Dedifferentiated amniotic fluid mesenchymal stem cell (primary cell): ENCODE data around the gene LKAAEAR1.

ENCODE experiments used
- DNase-seq: peaks from one replicate; pipeline ENCODE4 v3.0.0-alpha.2; 2016; ENCODE audit errors: extremely low spot score

The LKAAEAR1 gene

DNA sequence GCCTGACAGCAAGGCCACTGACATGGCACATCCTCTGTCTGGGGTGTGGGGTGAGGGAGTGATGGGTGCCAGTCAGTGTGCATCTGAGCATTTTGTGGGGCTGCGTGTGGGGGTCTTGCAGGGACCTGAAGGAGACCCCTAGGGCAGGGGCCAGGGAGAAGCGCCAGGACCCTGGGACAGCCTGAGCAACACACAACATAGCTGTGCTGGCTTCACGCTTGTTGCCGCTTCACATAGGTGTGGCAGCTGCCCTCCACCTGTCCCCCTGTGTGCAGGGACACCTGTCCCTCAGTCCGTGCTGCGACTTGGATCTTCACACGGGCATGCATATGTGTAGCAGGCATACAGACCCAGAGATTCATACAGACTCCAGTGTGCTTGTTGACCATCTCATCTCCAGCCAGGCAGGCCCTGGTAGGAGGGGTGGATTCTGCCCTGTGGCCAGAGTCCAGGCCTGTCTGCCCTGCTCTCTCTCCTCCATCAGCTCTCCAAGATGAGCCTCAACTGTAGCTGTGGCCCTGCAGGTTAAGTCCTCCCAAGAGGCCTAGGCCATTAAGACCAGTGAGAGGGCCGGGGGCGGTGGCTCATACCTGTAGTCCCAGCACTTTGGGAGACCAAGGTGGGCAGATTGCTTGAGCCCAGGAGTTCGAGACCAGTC is 26.3 kb upstream of the LKAAEAR1 start:
- DNase-seq, result no peak

DNA sequence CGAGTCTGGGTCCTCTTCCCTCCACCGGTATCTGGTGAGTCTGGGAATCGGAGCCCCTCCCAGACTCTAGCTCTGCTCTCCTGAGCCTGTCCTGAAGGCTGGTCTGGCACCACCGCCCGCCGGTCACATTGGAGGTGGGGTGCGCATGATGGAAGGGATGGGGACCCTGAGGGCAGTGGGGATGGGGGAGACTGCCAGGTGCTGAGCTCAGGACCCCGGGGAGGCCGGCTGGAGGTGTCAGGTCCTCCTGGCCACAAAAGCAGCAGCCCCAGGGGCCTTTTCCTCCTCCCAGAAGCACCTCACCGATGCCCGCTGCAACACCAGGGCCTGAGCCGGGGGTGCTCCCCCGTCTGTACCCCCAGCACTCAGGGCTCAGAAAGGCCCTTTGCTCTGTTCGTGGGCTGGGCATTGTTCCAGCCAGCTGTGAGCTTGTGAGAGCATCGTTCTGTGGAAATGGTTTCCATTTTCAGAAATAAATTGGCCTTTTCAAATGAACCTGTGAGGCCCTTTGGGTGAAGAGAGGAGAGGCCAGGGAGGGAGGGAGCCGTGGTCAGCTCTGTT is 25.7 kb upstream of the LKAAEAR1 start:
- DNase-seq, result no peak

DNA sequence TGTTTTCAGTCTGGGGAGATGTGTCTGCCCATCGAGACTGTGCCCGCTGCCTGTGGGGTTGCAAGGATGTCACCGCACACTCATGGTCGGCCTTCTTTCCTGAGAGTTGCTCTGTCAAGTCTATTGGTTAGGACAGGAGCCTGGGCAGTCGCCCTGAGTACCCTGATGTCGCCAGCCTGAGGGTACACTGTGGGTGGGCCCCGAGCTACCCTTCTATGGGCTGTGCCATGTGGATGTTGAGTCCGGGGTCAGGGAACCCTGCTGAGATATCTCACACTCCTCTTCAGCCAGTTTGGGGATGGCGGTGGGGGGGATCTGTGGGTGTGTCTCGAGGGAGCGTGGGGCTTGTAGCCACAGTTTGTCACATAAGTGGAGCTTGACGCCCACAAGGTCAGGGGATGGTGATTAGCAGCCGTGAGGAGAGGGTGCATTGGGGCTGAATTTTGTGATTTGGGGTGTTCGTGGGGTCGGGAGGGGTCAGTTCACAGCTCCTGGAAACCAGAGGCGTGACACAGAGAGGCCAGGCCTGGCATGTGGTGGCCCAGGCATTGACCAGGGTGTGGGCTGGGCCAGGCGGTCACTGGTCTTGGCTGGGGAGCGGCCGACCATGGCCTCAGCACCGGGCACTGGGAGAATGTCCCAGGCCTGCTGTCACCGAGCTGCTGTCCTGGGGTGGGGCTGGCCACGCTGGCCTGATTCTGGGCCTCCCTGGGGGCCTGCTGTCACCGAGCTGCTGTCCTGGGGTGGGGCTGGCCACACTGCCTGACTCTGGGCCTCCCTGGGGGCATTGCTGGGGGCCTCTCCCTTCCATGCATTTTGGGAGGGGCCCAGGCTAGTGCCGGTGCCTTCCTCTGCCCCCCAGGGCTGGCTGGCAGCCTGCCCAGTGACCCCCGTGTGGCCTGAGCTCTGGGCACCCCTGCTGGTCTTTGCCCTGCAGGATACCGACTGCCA is 24.8 kb upstream of the LKAAEAR1 start:
- DNase-seq, result no peak

DNA sequence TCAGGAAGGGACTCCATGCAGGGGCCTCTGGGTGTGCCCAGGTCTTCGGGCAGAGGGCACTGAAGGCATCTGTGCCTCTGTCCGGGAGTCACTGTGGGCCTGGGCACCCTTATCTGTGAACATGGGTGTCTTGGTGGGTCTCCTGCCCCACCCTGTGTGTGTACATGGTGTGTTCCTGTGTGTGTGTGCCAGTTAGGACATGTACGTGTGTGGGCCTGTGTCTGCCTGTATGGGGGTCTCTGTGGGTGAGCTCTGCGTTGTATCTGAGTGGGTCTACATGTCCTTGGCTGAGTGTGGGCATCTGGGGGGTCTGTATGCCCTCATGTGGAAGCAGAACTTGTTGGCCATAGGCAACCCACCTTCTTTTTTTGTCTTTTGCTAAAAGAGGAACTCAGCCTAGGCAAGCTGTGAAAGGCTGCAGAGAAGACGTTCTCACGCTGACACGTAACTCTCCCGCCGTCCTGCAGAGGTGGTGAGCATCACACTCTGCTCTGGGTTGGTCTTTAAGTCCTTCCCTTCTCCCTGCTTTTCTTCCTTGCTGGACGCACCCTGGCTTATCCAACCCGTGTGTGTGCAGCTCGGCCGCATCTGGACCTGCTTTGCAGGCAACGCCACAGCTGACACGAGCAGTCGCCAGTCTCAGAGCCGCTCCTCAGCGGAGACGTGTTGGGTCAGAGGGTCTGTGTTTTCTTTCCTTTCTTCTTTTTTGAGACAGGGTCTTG is 23.7 kb upstream of the LKAAEAR1 start:
- DNase-seq, result no peak

DNA sequence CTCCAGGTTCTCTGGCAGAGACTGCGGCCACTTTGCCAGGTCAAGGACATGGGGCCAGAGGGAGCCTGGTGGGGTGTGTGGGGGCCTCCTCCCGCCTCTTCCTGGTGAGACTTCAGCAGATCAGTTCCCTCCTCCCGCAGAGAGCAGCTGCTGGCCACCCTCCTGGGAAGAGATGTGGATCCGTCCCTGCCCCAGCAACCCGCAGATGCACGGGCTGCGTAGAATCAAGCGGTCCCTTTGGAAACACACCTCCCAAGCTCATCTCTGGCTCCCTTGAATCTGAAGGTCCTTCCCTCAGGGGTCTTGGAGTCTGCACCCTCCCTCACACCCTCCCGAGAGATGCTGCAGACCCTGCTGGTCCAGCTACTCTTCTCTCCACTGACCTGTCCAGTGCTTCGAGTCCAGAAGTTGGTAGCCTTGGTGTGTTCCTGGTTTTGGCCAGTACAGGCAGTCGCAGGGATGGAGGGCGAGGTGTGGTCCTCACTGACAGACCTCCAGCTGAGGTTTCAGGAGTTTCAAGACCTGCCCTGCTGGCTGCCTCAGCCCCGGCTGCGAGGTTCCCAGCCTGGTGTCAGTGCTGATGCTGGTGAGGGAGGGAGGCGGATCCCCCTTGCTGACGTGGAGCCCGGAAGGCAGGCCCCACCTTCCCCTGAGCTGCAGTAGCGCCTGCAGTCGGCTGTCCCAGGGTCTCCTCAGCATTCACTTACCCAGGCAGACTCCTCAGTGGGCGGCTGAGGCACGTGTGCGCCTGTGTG is 23.0 kb upstream of the LKAAEAR1 start, which contains the start of gene NPBWR2:
Gene NPBWR2, minus strand, starts transcription at position 585 of the 755 bp plus-strand sequence. CDS start 734 bp downstream, outside the sequence.
- no peak for DNase-seq

DNA sequence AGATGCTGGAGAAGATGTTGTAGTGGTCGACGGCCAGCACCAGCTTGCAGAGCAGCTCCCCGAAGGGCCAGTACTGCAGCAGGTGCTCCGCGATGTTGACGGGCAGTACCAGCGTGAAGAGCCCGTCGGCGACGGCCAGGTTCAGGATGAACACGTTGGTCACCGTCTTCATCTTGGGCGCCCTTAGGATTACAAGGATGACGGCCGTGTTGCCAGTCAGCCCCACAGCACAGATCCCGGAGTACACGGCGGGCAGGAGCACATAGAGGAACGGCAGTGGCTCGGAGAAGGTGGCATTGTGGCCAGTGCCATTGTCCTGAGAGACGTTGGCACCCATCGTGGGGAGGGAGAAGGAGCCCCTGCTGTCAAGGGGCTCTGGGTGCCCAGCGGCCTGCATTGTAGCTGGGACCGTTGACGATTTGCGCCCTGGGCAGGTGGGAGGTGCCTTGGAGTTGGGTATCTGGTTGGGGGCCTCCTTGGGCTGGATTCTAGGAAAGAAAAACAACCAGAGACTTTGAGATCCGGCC is 22.3 kb upstream of the LKAAEAR1 start:
- DNase-seq, result no peak

DNA sequence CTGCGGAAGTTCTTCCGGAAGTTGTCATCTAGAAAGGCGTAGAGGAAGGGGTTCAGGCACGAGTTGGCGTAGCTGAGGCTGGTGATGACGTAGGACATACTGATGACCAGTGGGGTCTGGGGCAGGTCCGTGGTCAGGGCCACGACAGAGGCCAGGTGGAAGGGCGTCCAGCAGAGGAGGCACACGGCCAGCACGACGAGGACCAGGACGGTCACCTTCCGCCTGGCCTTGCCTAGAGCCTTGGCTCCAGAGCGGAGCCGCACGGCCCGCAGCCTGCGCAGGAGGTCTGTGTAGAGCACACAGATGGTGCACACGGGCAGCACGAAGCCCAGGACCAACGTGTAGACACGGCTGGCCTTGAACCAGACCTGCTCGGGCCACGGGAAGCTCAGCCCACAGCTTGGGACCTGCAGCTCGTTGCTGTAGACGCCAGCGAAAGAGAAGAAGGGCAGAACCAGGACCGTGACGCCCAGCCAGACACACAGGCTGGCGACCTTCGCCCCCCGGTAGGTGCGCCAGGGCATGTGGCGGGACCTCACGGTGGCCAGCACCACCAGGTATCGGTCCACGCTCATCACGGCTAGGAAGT is 21.7 kb upstream of the LKAAEAR1 start:
- DNase-seq, result no peak

DNA sequence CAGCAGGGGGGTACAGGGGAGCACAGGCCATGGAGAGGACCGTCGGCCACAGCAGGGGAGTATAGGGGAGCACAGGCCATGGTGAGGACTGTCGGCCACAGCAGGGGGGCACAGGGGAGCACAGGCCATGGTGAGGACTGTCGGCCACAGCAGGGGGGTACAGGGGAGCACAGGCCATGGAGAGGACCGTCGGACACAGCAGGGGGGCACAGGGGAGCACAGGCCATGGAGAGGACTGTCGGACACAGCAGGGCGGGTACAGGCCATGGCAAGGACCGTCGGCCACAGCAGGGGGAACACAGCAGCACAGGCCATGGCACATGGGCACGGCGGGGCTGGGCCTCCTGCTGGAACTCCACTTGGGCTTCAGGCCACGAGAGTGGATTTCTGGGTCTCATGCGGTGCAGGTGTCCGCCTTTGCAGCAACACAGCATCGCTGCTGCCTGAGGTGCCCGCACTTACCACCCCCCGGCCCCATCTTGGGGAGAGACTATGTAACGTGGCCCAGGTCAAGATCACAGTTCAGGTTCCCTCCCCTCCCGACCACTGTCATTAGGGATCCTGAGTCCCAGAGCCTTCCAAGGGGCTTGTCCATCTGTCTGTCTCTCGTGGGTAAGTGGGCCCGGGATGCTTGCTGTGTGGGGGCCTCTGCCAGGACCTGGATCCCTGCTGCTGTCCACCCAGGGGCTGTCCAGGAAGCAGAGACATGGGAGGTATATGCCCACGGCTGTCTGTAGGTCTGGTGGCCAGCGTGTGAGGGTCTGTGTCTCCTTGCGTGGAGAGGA is 20.7 kb upstream of the LKAAEAR1 start:
- no peak for DNase-seq

DNA sequence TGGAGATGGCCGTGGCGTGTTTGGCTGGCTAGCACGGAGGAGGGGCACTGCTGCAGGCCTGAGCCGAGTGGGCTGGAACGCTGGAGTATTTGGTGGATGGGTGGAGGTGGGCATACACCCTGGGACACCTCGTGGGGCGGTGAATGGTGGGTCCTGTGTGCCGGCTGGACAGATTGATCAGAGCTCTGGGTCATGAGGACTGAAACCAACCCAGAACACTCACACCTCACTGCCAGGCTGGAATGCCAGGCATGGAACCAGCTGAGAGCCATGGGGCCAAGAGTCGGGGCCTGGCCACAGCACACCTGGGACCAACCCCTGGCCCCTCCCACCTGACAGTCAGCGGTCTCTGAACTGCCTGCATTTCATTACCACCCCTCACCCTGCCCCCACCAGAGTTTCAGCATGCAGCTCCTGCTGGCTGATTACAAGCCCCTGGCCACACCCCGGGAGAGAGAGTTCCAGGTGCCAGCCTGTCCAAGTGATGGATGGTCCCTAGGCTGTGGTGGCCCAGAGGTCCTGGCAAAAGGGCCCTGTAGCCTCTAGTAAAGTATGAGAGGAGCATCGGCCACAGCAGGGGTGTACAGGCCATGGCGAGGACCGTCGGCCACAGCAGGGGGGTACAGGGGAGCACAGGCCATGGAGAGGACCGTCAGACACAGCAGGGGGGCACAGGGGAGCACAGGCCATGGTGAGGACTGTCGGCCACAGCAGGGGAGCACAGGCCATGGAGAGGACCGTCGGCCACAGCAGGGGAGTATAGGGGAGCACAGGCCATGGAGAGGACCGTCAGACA is 19.9 kb upstream of the LKAAEAR1 start:
- DNase-seq, result no peak

DNA sequence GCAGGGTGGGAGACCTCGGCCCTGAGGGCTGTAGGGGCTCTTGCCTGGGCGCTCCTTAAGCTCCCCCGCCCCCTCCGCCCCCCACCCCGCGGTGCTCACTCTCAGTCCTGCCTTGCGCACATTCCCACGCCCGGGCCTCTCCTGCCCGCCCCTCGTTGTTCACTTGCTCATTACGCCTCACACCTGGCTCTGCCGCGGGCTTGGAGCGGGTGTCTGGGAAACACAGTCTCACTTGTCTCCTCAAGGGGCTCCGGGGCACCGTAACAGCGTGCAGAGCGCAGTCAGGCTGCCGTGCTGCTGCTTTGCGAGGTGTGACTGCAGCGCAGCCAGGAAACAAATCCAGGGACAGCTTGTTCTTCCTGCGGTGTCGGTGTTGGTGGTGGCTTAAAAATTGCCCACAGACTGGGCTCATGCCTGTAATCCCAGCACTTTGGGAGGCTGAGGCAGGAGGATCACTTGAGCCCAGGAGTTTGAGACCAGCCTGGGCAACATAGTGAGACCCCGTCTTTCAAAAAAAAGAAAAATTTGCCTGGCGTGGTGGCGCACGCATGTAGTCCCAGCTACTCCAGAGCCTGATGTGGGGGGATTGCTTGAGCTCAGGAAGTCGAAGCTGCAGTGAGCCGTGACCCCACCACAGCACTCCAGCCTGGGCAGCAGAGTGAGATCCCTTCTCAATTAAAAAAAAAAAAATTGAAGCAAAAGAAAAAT is 18.6 kb upstream of the LKAAEAR1 start:
- no peak for DNase-seq

DNA sequence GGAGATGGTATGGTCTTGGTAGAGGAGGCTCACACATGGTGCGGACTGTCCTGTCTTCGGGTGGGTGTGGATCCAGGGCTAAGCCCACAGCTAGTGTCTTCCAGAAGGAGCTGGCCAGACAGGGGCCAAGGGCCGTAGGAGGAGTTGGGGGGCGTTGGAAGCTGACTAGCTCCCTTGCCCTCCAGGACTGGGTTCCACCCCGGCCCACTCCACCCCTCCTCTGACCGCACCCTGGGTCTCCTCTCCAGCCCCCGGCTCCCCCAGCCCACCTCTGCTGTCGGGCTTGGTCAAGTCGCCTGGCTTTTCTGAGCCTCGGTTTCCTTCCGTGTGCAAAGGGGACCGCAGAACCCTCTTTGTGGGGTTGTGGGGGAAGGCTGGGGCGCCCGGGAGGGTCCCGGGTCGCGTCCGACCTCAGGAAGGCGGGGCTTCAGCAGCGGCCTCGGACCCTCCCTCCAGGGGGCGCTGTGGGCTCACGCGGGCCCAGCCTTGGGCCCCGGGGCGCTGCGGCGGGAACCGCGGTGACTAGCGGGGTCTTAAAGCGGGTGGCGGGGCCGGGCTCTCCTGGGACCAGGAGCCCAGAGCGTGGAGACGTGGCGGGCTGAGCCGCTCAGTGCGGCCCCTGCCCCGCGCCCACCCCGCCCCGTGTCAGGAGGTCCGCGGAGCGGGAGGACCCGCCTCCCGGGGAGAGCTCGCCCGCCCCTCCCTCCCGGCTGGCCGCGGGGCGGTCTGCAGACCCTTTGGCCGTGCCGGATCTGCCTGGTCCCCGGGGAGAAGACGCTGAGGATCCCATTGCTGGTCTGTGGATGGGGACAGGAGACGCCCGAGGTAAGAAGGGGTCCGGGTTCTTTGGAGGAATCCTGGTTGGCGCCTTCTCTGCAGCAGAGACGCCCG is 17.8 kb upstream of the LKAAEAR1 start:
- no peak for DNase-seq

DNA sequence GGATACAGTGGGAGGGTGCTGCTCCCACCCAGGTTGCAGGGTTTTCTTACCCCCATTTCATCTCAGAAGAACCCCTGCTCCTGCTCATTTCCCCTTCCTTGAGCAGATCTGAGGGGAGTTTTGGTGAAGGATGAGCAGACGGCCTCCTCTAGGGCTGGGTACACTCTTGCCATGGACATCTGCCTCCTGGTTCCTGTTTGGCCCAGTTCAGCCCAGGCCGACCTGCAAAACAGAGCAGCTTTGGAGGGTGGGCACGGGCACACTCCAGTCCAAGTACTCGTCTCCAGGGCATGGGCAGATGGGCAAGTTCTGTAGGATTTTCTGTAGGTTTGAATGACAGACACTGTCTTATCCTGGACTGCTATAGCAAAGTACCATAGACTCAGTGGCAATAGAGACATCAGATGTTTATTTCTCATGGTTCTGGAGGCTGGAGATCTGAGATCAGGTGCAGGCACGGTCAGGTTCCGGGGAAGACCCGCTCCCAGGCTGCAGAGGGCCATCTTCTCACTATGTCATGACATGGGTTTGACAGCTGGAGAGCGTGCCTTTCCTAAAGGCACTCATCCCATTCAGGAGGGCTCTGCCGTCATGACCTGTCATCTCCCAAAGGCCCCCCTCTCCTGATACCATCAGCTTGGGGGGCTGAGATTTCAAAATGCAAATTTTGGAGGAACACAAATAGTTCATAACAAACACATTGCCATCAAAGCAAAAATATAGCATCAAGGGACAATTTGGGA is 16.9 kb upstream of the LKAAEAR1 start:
- no peak for DNase-seq

DNA sequence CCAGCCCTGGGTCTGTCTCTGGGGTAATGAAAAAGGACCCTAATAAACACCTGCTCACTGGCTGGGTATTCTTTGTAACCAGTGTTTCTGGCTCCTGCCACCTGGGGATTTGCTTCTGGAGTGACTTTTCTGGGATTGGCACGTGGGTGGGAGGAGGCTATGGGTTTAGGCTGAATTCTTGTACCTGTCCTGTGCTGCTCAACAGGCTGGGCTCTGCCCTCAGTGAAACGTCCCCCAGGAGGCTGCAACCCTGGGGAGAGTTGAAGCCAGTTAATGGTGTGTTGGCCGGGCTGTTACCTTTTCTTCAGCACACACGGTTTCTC is 16.3 kb upstream of the LKAAEAR1 start:
- no peak for DNase-seq

DNA sequence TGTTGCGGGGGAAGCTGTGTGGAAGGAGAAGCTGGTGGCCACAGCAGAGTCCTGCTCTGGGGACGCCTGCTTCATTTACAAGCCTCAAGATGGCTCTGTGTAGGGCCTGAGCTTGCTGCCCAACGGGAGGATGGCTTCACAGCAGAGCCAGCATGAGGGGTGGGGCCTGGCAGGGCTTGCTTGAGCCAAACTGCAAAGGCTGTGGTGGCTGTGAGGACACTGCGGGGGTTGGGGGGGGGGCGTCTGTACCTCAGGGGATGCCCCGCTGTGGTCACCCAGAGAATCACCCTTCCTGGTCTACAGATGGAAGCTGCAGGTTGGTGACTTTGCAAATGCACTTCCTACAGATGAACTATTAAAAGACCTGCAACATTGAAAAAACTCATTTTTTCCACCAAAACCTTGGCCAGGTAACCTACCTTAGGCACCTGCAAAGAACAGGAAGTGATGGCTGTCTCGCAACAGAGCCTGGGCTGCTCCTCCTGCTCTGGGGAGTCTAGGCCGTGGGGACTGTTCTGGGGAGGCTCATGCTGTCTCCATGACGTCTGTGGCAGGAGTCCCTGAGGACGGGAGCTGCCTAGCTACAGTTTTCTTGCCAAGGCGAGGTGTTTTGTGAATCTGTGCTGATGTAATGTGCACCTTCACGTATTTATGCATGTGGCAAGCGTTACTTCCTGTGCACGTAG is 15.8 kb upstream of the LKAAEAR1 start:
- DNase-seq, result no peak

DNA sequence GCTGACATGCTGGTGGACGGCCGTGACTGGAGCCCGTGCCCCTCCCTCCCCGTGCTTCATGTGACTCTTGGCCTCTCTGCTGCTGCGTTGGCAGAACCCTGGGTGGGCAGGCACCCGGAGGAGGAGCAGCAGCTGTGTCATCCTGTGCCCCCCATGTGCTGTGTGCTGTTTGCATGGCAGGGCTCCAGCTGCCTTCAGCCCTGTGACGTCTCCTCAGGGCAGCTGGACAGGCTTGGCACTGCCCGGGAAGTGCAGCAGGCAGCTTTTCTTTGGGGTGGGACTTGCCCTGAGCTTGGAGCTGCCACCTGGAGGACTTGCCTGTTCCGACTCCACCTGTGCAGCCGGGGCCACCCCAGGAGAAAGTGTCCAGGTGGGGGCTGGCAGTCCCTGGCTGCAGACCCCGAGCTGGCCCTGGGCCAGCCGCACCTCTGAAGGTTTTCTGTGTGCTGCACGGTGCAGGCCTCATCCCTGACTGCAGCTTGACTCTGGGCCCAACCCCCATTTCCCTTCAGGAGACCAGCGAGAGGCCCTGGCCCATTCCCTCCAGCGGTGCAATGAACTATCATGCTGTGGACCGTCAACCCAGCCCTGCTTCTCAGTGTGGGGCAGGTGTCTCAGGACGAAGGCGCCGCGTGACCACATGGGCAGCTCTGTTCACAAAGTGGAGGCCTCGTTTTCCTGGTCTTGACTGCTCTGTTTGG is 15.0 kb upstream of the LKAAEAR1 start:
- DNase-seq, result no peak
